DOHH2 (cell line): ENCODE data around the gene COL25A1.

Source experiments
- H3F3A ChIP-seq: fragments of 200-600 bp; sonication (generic), shearing (Covaris generic); 2 replicates; pipeline ENCODE4 v1.6.0; 2016; ENCODE audit warnings: antibody characterized with exemption, mild to moderate bottlenecking; ENCODE audit not compliant: control insufficient read depth, insufficient read depth
- H3K27ac ChIP-seq: fragments of 200-600 bp; sonication (generic); 2 replicates; pipeline ENCODE4 v1.5.1; 2014; ENCODE audit warnings: low read depth, mild to moderate bottlenecking, low read length, moderate library complexity
- H3K27me3 ChIP-seq: fragments of 200-600 bp; sonication (generic); 2 replicates; pipeline ENCODE4 v1.6.1; 2014; ENCODE audit warnings: mild to moderate bottlenecking, low read length, mixed read lengths; ENCODE audit not compliant: control insufficient read depth
- H3K36me3 ChIP-seq: fragments of 200-600 bp; sonication (generic); 2 replicates; pipeline ENCODE4 v1.6.1; 2014; ENCODE audit warnings: mild to moderate bottlenecking, low read length, moderate library complexity, mixed read lengths; ENCODE audit not compliant: control insufficient read depth
- H3K4me1 ChIP-seq: fragments of 200-600 bp; sonication (generic); 2 replicates; pipeline ENCODE4 v1.6.1; 2014; ENCODE audit warnings: mild to moderate bottlenecking, low read length, mixed read lengths; ENCODE audit not compliant: control insufficient read depth
- H3K4me2 ChIP-seq: fragments of 200-600 bp; sonication (generic); 2 replicates; pipeline ENCODE4 v1.6.0; 2014; ENCODE audit warnings: mild to moderate bottlenecking, low read length, moderate library complexity
- H3K4me3 ChIP-seq: fragments of 200-600 bp; sonication (generic); 2 replicates; pipeline ENCODE4 v1.5.1; 2014; ENCODE audit warnings: mild to moderate bottlenecking, low read length, mixed read lengths
- H3K79me2 ChIP-seq: fragments of 200-600 bp; sonication (generic); 2 replicates; pipeline ENCODE4 v1.6.1; 2014; ENCODE audit warnings: mild to moderate bottlenecking, low read length, mixed read lengths; ENCODE audit not compliant: control insufficient read depth
- H3K9me2 ChIP-seq: fragments of 200-600 bp; sonication (generic); replicated peaks from 2 replicates; pipeline ENCODE4 v1.6.1; 2014; ENCODE audit warnings: mild to moderate bottlenecking, low read length, mixed read lengths; ENCODE audit not compliant: control insufficient read depth
- H3K9me3 ChIP-seq: fragments of 200-600 bp; sonication (generic); 2 replicates; pipeline ENCODE4 v1.6.1; 2014; ENCODE audit warnings: antibody characterized with exemption, low read length, mixed read lengths; ENCODE audit not compliant: control insufficient read depth, insufficient read depth
- H4K20me1 ChIP-seq: fragments of 200-600 bp; sonication (generic); 2 replicates; pipeline ENCODE4 v1.6.0; 2014; ENCODE audit warnings: low read depth, mild to moderate bottlenecking, antibody characterized with exemption, low read length, moderate library complexity; ENCODE audit not compliant: control insufficient read depth, insufficient read depth
- EZH2phosphoT487 ChIP-seq: fragments of 200-600 bp; sonication (generic); IDR thresholded peaks from 2 replicates; pipeline ENCODE4 v1.6.1; 2017; ENCODE audit warnings: borderline replicate concordance, mild to moderate bottlenecking, antibody characterized with exemption, low read length, moderate library complexity, mixed read lengths
- TF ChIP-seq, protein P1 (sequence below): fragments of 200-600 bp; sonication (generic); IDR thresholded peaks from one replicate; pipeline ENCODE4 v1.5.1; 2014; ENCODE audit warnings: antibody characterized with exemption, mild to moderate bottlenecking, low read depth, low read length; ENCODE audit not compliant: poor library complexity, severe bottlenecking

Gene COL25A1

DNA sequence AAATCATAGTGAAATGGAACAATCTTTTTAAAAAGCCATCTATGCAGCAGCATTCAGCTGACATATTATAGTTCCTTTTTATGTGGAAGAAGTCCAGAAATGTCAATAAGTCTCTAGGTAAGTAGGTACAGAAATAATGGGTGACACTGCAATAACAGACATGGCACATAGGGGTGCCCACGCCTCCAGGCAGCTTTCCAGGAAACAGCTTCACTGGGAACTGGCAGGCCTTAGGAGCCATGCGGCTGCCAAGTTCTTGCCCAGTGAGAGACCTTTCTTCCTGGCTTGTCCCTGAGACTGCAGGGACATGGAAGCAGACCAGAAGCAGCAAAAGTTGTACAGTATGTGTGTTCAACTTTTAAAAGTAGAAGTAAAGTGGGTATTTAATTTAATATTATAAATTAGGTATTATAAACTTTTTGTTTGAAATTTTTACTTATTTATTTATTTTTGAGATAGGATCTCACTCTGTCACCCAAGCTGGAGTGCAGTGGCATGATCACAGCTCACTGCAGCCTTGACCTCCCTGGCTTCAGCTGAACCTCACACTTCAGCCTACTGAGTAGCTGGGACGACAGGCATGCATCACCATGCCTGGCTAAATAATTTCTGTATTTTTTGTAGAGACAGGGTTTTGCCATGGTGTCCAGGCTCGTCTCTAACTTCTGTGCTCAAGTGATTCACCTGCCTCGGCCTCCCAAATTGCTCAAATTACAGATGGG is 527.5 kb downstream of the COL25A1 start:
- Histone ChIP-seq H3K79me2 (no peaks in the 10 kb centered on the region), H3K27me3 (no peaks in the 10 kb centered on the region), H3K9me3 (no peaks in the 10 kb centered on the region), H3F3A (no peaks in the 10 kb centered on the region), H3K4me2 (no peak overlapping the region), H3K9me2 (no peaks in the 10 kb centered on the region), H3K36me3 (no peaks in the 10 kb centered on the region), H4K20me1 (no peaks in the 10 kb centered on the region), H3K4me3 (no peak overlapping the region), H3K4me1 (no peaks in the 10 kb centered on the region), H3K27ac (no peak overlapping the region)
- TF ChIP-seq, protein P1, sequence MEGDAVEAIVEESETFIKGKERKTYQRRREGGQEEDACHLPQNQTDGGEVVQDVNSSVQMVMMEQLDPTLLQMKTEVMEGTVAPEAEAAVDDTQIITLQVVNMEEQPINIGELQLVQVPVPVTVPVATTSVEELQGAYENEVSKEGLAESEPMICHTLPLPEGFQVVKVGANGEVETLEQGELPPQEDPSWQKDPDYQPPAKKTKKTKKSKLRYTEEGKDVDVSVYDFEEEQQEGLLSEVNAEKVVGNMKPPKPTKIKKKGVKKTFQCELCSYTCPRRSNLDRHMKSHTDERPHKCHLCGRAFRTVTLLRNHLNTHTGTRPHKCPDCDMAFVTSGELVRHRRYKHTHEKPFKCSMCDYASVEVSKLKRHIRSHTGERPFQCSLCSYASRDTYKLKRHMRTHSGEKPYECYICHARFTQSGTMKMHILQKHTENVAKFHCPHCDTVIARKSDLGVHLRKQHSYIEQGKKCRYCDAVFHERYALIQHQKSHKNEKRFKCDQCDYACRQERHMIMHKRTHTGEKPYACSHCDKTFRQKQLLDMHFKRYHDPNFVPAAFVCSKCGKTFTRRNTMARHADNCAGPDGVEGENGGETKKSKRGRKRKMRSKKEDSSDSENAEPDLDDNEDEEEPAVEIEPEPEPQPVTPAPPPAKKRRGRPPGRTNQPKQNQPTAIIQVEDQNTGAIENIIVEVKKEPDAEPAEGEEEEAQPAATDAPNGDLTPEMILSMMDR, result no peak
- no peak for TF ChIP-seq EZH2phosphoT487

DNA sequence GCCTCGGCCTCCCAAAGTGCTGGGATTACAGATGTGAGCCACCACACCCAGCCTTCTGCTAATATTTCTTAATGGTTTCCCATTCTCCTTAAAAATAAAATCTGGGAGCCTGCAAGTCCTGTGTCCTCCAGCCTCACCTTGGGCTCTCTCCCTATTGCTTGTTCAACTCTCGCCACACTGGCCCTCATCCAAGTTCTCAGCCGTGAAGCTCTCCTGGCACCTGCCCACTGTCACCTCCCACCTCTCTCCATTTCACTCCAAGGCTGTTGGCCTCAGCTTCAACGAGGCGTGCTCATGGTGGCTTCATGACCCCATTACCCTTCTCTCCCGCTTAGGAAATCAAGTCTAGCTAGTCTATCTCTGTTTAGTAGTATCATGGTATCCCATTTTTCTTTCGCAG is 530.1 kb downstream of the COL25A1 start:
- TF ChIP-seq, protein P1, result no peak
- no peak for TF ChIP-seq EZH2phosphoT487
- H3K27ac ChIP-seq, result no peak overlapping the region

DNA sequence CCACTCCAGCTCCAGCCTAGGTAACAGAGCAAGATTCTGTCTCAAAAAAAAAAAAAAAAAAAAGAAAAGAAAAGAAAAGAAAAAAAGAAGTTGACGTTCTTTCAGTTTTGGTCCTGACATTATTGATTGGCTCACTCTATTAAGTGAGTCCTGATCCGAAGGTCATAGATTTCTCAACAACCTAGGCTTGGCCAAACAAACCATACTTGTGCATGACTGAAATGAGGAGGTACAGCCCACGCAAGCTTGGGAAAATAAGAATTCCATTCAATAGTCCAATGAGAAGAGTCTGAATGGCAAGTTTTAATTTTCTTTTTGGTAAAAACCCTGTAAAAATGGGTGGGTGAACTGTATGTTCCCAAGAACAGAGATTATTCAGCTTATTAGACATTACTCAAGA is 536.4 kb downstream of the COL25A1 start:
- H3K27ac ChIP-seq, result no peak overlapping the region
- H3K4me2 ChIP-seq, result no peak overlapping the region
- no peaks in the 10 kb centered on the region for H3K36me3 ChIP-seq
- H3K4me1 ChIP-seq, result no peaks in the 10 kb centered on the region
- H3K9me3 ChIP-seq, result no peaks in the 10 kb centered on the region
- no peaks in the 10 kb centered on the region for H4K20me1 ChIP-seq
- no peaks in the 10 kb centered on the region for H3K9me2 ChIP-seq
- no peaks in the 10 kb centered on the region for H3K79me2 ChIP-seq
- TF ChIP-seq, protein P1, result no peak
- TF ChIP-seq EZH2phosphoT487, result no peak
- no peaks in the 10 kb centered on the region for H3F3A ChIP-seq
- no peaks in the 10 kb centered on the region for H3K27me3 ChIP-seq
- H3K4me3 ChIP-seq, result no peak overlapping the region

More for the DNA sequence above, 530.1 kb downstream of the COL25A1 start:
- no peaks in the 10 kb centered on the region for H3K79me2 ChIP-seq
- H3K4me3 ChIP-seq, result no peak overlapping the region
- no peaks in the 10 kb centered on the region for H4K20me1 ChIP-seq
- H3K27me3 ChIP-seq, result no peaks in the 10 kb centered on the region
- H3F3A ChIP-seq, result no peaks in the 10 kb centered on the region
- H3K9me3 ChIP-seq, result no peaks in the 10 kb centered on the region
- H3K9me2 ChIP-seq, result no peaks in the 10 kb centered on the region
- no peaks in the 10 kb centered on the region for H3K36me3 ChIP-seq
- H3K4me2 ChIP-seq, result no peak overlapping the region
- no peaks in the 10 kb centered on the region for H3K4me1 ChIP-seq
